ENCODE results near the gene HOMEZ.

DNA sequence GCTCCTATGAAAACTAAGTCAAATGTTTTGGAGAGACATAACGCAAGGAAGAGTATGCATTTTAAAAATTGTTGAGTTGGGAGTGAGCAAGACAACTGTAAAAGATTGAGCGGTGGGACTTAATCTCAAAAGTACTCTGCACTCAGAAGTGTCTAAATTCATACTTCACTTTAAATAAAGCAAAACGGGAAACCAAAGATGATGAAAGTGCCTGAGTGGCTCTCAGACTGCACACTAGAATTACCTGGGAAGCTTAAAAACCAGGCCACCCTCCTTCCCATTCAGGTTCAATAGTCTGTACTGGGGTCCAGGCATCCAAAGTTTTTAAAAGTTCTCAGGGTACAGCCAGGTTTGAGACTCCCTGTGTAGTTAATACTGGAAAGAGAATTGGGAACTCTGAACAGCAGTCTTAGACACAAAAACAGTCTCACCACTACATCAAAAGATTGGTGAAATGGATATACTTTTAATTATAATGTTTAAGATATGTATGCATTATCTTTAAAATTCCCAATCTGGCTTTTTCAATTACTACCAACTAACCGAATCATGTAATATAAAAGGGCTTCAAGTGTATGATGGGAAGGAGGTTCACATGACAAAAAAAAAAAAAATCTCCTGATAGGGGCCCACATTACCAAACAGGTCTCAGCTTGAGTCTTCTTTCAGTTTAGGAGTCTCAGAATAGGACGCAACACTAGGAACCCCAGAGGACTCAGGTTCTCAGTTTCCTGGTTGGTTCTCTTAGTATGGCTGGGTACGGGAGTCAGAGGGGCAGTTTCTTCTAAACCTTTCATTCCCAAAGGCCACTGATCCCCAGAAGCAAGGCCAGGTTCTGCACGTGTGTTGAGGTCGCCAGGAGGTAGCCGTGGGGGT lies 1.0 kb downstream of the HOMEZ start:
- TF ChIP-seq CTCF (IDR thresholded peaks at IDR 0.05) (no peak), EZH2 (IDR thresholded peaks at IDR 0.05) (no peak)
